Measurements from ENCODE around the gene CLIC4. TPM values are rescaled to one million over a fixed set of nuclear protein-coding genes. Genes with fewer than 3 reads are reported as not detected.

Gene CLIC4
- total RNA-seq, 4 donors from 2014 or later = 145 to 344 (median 181) TPM

- no peak for TF ChIP-seq CTCF (IDR thresholded peaks at IDR 0.05; ENCODE audit: low read depth)
Measured at GRCh38 chr1:24893431-24893830, 148.2 kb downstream of the CLIC4 start.

Small RNA genes within 50 kb of the gene (small RNA-seq; reads per million reads assigned to genes)
- not detected for gene RNU6-1208P

Other genes starting within 250 kb of the CLIC4 start
- 10 to 100 TPM in 1 of 4 donors, 1 to 10 TPM in 3; 5.3 to 10.9 (median 6.9) TPM for gene RCAN3, start 242.6 kb upstream of the CLIC4 start, total RNA-seq
- gene NCMAP, start 189.4 kb upstream of the CLIC4 start, total RNA-seq = under 1 TPM in 2 of 4 donors, not detected in 2; 0.22 to 0.33 TPM
- gene SRRM1, start 102.1 kb upstream of the CLIC4 start, total RNA-seq = 100 to 1,000 TPM; 103 to 121 (median 113) TPM
- 1 to 10 TPM in 3 of 4 donors, under 1 TPM in 1; 0.19 to 5.4 (median 3.0) TPM for gene RUNX3, start 184.8 kb downstream of the CLIC4 start, total RNA-seq